Left kidney (tissue), 2 donors: ENCODE measurements around the gene MSANTD1. TPM values are rescaled to one million over a fixed set of nuclear protein-coding genes. Genes with fewer than 3 reads are reported as not detected.

Experiments used
- DNase-seq: peaks from one replicate; pipeline ENCODE4 v3.0.0-alpha.2; 2013
- polyA plus RNA-seq: library from polyadenylated mRNA; unstranded; fragments of 120-200 nt; gene quantifications from one replicate; pipeline ENCODE4 v1.2.1, GENCODE V29; 2013; ENCODE audit not compliant: insufficient read length

Gene MSANTD1
- polyA plus RNA-seq, 1 donor, result 0.88 TPM

GRCh38 chr4:3248178-3248480 lies 830 bp upstream of the MSANTD1 start:
- no peak for DNase-seq

DNA sequence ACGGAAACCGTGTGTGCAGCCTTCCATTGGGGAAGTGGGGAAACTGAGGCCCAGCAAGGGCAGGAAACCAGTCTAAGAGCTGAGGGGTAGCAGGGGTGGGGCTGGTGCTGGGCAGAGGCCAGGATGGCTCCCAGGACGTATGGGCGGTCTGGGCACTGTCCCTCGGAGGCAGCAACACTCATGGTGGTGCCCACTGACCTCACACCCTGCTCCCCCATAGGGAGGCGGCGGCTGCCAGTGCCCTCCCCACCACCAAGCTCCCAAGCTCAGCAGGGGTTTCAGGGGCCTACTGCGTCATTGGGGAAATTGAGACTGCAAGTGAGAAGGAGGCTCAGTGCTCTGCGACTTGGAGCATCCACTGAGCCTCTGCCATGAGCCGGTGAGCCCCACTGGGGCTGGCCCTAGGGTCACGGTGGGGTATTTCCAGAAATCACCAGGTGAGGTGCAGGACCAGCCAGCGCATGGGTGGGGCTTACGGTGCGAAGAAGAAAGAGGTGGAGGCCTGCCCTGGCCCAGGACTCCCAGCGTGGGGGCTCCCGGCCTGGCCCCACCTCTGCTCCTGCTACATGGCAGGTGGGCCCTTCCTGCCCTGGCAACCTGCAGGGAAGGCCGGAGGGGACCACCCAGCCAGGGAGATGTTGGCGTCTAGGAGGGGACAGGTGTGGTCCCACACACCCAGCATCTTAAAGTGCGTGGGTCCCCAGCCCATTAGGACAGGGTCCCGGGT lies 915 bp downstream of the MSANTD1 start:
- no peak for DNase-seq

- DNase-seq, result no peak
These were observed 1.5 kb downstream of the MSANTD1 start for GRCh38 chr4:3250438-3250955.

DNA sequence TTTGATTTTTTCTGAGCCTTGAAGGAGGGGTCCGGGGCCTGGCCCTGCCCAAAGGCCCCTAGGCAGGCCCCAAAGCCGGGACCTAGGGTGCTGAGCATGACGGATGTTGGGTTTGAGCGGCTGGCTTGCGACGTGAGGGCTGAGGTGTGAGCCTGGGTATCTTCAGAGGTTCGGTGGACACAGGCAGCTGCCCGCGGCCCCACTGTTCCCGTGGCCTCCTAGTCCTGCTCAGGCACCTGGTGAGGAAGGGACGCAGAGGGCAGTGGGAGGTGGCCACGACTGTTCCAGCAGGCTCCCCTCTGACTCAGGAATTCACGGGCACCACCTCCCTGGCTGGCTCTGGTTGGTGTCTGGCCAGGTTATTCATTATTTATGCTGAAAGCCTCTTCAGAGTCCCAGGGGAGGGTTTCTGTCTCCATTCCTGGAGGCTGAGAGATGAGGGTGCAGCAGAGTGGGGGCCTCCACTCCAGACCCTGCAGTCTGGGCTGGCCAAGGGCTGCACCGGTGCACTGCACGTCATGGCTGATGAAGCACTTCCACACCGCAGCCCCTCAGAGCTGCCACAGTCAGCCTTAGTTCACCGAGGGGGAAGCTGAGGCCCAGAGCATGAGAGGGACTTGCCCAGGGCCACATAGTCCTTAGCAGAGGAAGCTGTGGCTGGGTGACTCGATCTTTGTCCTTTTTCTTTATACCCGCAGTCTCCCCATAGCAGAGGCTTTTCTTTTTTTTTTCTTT lies 2.2 kb downstream of the MSANTD1 start:
- no peak for DNase-seq

GRCh38 chr4:3251691-3252479 lies 2.9 kb downstream of the MSANTD1 start:
- DNase-seq, result no peak

- no peak for DNase-seq
These were observed 3.5 kb downstream of the MSANTD1 start for GRCh38 chr4:3252480-3252828.

DNA sequence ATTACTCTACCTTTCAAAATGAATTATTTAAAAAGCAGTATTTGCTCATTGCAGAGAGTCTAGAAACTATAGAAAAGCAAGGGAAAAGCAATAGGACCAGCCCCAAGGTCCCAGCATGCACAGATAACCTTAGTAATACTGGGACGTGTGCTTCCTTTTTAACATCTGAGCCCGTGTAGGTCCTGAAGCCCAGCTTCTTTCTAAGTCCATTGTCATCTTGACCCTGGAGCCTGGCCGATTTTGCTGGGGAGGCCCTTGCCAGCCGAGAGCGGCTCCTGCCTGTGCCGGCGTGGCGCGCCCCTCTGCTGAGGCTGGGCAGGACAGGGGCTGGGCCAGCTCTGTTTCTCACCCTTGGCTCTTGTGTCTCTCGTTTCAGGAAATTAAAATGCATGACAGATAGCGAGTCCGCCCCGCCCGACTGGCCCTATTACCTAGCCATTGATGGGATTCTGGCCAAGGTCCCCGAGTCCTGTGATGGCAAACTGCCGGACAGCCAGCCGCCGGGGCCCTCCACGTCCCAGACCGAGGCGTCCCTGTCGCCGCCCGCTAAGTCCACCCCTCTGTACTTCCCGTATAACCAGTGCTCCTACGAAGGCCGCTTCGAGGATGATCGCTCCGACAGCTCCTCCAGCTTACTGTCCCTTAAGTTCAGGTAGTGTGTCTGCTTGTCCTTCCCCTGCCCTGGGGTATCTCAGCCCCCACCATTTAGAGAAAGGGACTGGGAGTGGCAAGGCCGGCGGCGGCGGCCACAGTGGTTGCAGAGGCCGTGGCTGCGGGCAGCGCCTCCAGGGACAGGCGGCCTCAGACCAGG lies 4.1 kb downstream of the MSANTD1 start:
- no peak for DNase-seq

- no peak for DNase-seq
These were observed 4.8 kb downstream of the MSANTD1 start for GRCh38 chr4:3253808-3254207.

DNA sequence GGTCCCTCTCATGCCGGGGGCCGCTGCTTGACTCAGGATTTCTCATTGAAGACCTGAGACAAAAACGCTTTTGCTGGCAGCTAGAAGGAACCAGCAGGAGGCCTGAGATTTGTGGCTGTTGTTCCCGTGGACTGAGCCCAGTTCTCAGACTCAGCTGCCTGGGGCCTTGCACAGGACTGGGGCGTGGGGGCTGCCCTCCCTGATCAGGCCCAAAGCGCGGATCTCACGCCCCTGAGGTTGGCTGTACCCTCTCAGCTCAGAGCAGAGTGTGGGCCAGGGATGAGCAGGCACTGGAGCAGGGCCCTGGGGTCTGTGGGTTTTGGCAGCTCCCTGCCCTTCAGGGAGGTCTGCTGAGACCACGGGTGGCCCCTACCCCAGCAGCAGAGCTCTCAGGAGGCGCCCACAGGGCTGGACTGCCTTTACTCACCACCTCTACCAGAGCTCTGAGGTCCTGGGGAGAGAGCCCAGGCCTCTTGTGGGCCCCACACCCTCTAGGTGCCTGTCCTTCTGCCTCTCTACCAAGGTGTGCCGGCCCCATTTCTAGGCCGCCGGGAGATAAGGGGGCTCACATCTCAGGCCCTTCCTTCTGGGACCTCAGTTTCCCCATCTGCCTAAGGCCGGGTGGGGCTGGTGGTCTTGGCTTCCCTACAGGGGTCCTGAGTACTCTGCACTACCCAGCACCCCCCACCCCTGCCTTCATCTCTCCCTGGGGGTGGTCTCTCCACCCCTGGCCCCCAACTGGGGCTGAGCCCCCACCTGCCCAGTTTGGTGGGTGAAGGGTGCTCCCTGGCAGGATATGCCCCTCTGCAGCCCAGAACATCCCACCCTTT lies 5.6 kb downstream of the MSANTD1 start:
- DNase-seq, result no peak

- no peak for DNase-seq
These were observed 6.7 kb downstream of the MSANTD1 start for GRCh38 chr4:3255611-3256186.

- DNase-seq, result no peak
These were observed 7.5 kb downstream of the MSANTD1 start for GRCh38 chr4:3256230-3257102.

DNA sequence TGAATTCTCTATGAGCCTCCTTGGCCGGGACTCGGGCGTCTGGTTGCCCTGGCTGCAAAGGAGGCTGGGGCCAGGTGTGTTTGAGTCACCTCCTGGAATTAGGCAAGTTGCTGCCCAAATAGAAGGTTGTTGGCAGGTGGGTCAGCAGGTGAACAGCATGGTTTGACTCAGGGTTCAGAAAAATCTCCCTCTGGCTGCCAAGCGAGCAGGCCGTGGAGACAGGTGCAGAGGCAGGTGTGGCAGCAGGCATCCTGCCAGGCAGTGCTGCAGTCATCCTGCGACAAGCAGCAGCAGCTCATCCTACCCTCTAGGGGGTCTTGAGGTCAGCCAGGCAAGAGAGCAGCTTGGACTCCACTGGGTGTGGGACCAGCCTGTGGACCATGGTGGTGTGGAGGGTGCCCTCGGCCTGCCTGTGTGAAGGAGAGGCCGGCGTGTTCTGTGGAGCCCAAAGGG lies 8.2 kb downstream of the MSANTD1 start:
- DNase-seq, result no peak

DNA sequence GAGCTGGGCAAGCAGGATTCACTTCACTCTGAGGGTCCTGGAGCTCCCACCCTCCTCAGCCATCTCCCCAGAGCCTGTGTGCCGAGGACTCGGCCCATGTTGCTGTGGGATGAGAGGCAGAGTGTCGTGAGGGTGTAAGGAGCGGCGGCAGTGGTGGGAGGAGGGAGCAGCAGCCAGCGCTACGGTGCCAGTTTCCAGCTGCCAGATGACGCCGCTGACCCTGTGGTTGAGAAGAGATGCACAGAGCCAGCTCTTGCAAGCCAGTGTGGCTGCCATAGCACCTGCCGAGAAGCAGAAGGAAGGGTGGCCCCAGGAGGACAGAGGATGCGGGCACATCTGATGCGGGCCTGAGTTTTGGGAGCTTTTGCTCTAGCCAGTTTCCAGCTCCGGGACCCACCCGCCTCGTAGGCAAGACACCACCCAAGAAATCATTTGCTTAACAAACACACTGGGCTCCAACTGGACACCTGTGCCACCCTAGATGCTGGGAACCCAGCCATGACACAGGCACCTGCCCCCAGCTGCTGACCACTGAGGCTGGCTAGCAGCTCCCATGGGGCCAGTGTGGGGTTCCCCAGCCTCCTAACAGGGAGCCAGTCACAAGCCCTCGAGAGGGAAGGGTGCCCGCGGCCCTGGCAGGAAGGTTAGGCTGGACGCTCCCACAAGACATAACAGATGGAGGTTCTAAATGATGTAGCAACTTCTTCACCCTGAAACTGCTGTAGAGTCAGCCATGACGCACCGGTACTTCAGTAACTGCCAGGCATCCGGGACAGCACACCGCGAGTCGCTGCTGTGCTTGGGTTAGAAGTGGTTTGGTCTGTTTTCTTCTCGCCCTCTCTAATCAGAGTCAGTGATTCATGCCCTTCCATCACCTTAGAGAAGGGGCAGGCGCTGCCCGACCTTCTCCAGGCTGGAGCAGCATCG lies 8.9 kb downstream of the MSANTD1 start:
- no peak for DNase-seq

- no peak for DNase-seq
These were observed 12.7 kb downstream of the MSANTD1 start for GRCh38 chr4:3261411-3262207.

DNA sequence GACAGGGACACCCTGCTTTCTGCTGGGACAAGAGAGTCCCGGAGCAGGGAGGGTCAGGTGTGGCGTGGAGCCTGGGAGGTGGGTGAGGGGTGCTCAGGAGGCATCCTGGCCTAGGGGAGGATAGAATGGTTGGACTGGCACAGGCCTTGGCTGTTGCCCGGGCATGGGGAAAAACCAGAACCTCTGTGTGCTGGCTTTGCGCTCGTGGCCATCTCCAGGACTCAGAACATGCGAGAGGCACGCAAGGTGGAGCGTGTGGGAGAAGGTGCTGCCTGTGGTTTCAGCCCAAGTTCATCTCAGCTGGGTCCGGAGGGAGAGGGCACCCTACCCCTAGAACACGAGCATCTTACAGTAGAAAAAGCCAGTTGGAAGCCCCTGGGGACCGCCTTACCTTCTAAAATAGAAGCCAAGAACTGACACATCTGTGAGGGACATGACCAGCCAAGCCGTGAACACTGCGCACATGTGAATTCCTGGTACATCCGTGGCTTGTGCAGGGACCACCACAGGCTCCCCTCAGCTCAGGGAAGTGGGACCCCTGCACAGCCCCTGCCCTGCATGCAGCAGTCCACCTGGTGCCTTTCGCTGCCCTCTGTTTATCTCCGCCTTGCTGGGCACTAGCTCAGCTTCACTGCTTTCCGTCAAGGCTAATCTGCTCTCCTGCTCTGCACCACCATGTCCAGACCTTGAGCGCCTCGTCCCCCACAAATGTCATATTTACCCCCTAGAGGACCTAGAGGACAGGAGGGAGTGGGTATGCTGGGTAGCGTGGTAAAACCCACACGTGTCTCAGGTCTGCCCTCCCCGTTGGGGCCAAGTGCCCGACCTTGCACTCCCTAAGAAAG lies 13.5 kb downstream of the MSANTD1 start:
- DNase-seq, result no peak

DNA sequence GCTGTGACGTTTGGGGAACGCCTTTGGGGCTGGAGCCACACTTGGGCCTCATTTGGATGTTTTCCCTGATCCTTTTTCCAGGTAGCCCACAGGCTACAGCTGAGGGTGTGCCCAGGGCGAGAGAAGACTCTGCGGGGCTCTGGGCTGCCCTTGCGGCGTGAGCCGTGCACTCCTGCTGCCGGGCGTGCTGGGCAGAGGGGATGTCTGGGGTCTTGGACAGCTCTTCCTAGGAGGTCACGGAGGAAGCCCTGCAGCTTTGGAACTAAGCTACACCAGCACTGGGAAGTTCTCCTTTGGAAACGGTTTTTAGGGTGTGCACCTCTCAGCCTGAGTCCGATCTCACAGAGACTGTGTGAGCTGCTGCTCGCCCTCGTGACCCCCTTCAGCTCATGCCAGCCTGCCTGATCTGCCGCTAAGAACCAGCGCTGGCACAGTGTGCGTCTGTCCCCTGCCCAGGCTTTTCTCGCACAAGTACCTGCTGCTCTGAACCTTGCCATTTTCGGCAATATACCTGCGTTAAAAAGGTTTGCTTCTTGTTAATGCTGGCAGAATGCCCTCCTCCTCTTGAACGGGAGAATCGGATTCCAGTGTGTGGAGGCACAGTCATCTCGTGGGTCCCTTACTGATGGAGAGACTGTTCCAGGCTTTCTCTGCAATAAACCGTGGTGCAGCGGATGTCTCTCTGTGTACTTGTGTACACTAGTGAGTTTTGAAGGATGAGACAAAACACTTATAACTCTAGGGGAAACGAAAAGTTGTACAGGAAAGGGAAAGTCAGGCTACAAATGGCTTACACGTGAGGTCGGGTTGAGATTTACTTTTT lies 14.3 kb downstream of the MSANTD1 start:
- DNase-seq, result no peak
